PC-9 (cell line): ENCODE data around the gene NMUR1. TPM values are rescaled to one million over a fixed set of nuclear protein-coding genes. Genes with fewer than 3 reads are reported as not detected.

Experiments
- BruUV-seq: library from RNA; stranded (reverse); fragments of 400-500 nt; replicated peaks from 2 replicates; lab custom pipeline; 2021; lab: Mats Ljungman, UMichigan
- CTCF ChIA-PET: fragments of 300-600 bp; sonication (Branson Sonifier 250); formaldehyde crosslinking; loops from one replicate; lab custom pipeline; 2022; ENCODE audit warnings: antibody characterized with exemption; lab: Charles Lee
- POLR2A ChIA-PET: fragments of 300-600 bp; sonication (Branson Sonifier 250); formaldehyde crosslinking; loops from one replicate; lab custom pipeline; 2022; ENCODE audit warnings: antibody characterized with exemption; ENCODE audit not compliant: unreplicated experiment; lab: Charles Lee
- DNase-seq, 2 experiments: peaks; one replicate each; pipeline versions ENCODE4 v3.0.0 to v3.0.0-alpha.2; 2015 to 2022; ENCODE audit warnings: mixed read lengths in 1 of 2
- H2AFZ ChIP-seq: fragments of 200-600 bp; sonication (generic); 2 replicates; pipeline ENCODE4 v1.8.1; 2017; ENCODE audit warnings: antibody characterized with exemption
- H3F3A ChIP-seq: fragments of 200-600 bp; sonication (generic); 2 replicates; pipeline ENCODE4 v1.8.1; 2017; ENCODE audit warnings: antibody characterized with exemption, mild to moderate bottlenecking, low read depth; ENCODE audit not compliant: insufficient read depth
- H3K27ac ChIP-seq: fragments of 200-600 bp; sonication (generic); 2 replicates; pipeline ENCODE4 v1.6.1; 2016; ENCODE audit warnings: mixed run types
- H3K27me3 ChIP-seq: fragments of 200-600 bp; sonication (generic); 2 replicates; pipeline ENCODE4 v1.6.1; 2016; ENCODE audit warnings: low read depth, mixed run types; ENCODE audit not compliant: insufficient read depth
- H3K36me3 ChIP-seq: fragments of 200-600 bp; sonication (generic); 2 replicates; pipeline ENCODE4 v1.6.1; 2016; ENCODE audit warnings: low read depth, mixed run types
- H3K4me1 ChIP-seq: fragments of 200-600 bp; sonication (generic); replicated peaks from 2 replicates; pipeline ENCODE4 v1.6.1; 2016; ENCODE audit warnings: mixed run types; ENCODE audit not compliant: insufficient read depth
- H3K4me2 ChIP-seq: fragments of 200-600 bp; sonication (generic); 2 replicates; pipeline ENCODE4 v1.6.1; 2017; ENCODE audit warnings: mixed run types
- H3K4me3 ChIP-seq: fragments of 200-600 bp; sonication (generic); 2 replicates; pipeline ENCODE4 v1.6.1; 2016; ENCODE audit warnings: mixed run types
- H3K79me2 ChIP-seq: fragments of 200-600 bp; sonication (generic); 2 replicates; pipeline ENCODE4 v1.6.1; 2017; ENCODE audit warnings: low read depth, mixed run types
- H3K9me2 ChIP-seq: fragments of 200-600 bp; sonication (generic); 2 replicates; pipeline ENCODE4 v1.8.1; 2017; ENCODE audit warnings: mild to moderate bottlenecking; ENCODE audit not compliant: insufficient read depth
- H3K9me3 ChIP-seq: fragments of 200-600 bp; sonication (generic); 2 replicates; pipeline ENCODE4 v1.8.1; 2016; ENCODE audit warnings: low read depth; ENCODE audit not compliant: insufficient read depth
- H4K20me1 ChIP-seq: fragments of 200-600 bp; sonication (generic); 2 replicates; pipeline ENCODE4 v1.8.1; 2017; ENCODE audit not compliant: insufficient read depth
- CTCF ChIP-seq: fragments of 200-600 bp; sonication (generic); conservative IDR thresholded peaks from 2 replicates; pipeline ENCODE4 v1.6.1; 2017; ENCODE audit warnings: mixed run types, antibody characterized with exemption, mild to moderate bottlenecking, moderate library complexity
- EZH2 ChIP-seq: fragments of 200-600 bp; sonication (generic); IDR thresholded peaks from 2 replicates; pipeline ENCODE4 v1.8.0; 2017; ENCODE audit warnings: antibody characterized with exemption, low read depth
- intact Hi-C: fragments of 100-400 bp; cut with micrococcal nuclease; formaldehyde crosslinking; loops from one replicate; pipeline ENCODE4 v1.10.0; 2022; ENCODE audit not compliant: unreplicated experiment
- total RNA-seq: library from RNA; stranded (reverse); gene quantifications from 2 replicates; pipeline ENCODE4 v1.2.3, GENCODE V29; 2021

NMUR1 gene
- total RNA-seq, 1 experiment from 2014 or later: not detected

- no peak overlapping the region for H3K27ac ChIP-seq
- TF ChIP-seq CTCF (no peak), EZH2 (no peak)
- H4K20me1 ChIP-seq: no peaks in the 10 kb centered on the region
- 0 out of 2 replicates have a peak, but pooled peaks cover 3% of the 10 kb centered on the region for H3F3A ChIP-seq
- H3K27me3 ChIP-seq: no peaks in the 10 kb centered on the region
- H3K36me3 ChIP-seq: no peaks in the 10 kb centered on the region
- ChIA-PET POLR2A (interaction anchor here (0.6 kb wide), 1 partner anchor 65 kb away, joined by 3 read pairs; no protein-coding TSS in a partner anchor), CTCF (no interaction called here)
- no peak overlapping the region for H2AFZ ChIP-seq
- H3K79me2 ChIP-seq: no peaks in the 10 kb centered on the region
- no peaks in the 10 kb centered on the region for H3K9me3 ChIP-seq
- H3K4me3 ChIP-seq: no peak overlapping the region
- H3K4me2 ChIP-seq: no peak overlapping the region
- no TSS peak for BruUV-seq
- H3K4me1 ChIP-seq: peaks cover under 1% of the 10 kb centered on the region
- no peaks in the 10 kb centered on the region for H3K9me2 ChIP-seq
- intact Hi-C loops: loop anchor here (5.0 to 10.0 kb wide), 2 partner anchors 37 to 265 kb away; partner anchors contain the start of genes COPS7B and PDE6D
- DNase-seq: no peak
These were observed 10.2 kb downstream of the NMUR1 start for GRCh38 chr2:231519975-231520555.

GRCh38 chr2:231518771-231519170, 11.5 kb downstream of the NMUR1 start:
- intact Hi-C loops: loop anchor here (5.0 to 10.0 kb wide), 2 partner anchors 39 to 266 kb away; partner anchors contain the start of genes COPS7B and PDE6D
- H4K20me1 ChIP-seq: no peaks in the 10 kb centered on the region
- no TSS peak for BruUV-seq

GRCh38 chr2:231515603-231516002, 14.6 kb downstream of the NMUR1 start:
- POLR2A ChIA-PET: no interaction called here
- CTCF ChIA-PET: no interaction called here
- intact Hi-C loops: loop anchor here (5.0 to 10.0 kb wide), 2 partner anchors 42 to 269 kb away; partner anchors contain the start of genes COPS7B and PDE6D
- BruUV-seq: no TSS peak
- Histone ChIP-seq H3K36me3 (no peaks in the 10 kb centered on the region), H3F3A (0 out of 2 replicates have a peak, but pooled peaks cover 3% of the 10 kb centered on the region), H3K27ac (no peak overlapping the region), H3K4me2 (no peak overlapping the region), H3K4me3 (no peak overlapping the region), H3K9me3 (no peaks in the 10 kb centered on the region), H4K20me1 (no peaks in the 10 kb centered on the region), H3K9me2 (no peaks in the 10 kb centered on the region), H3K27me3 (no peaks in the 10 kb centered on the region), H3K4me1 (peaks cover 15% of the 10 kb centered on the region), H3K79me2 (0 out of 2 replicates have a peak, but pooled peaks cover 6% of the 10 kb centered on the region), H2AFZ (no peak overlapping the region)
- no peak for TF ChIP-seq EZH2
- no peak for TF ChIP-seq CTCF
- no peak for DNase-seq

More at GRCh38 chr2:231518771-231519170, 11.5 kb downstream of the NMUR1 start:
- no peaks in the 10 kb centered on the region for H3K79me2 ChIP-seq
- TF ChIP-seq EZH2 (no peak), CTCF (no peak)
- H3K36me3 ChIP-seq: no peaks in the 10 kb centered on the region
- H3K9me2 ChIP-seq: no peaks in the 10 kb centered on the region
- H2AFZ ChIP-seq: no peak overlapping the region
- 0 out of 2 replicates have a peak, but pooled peaks cover 3% of the 10 kb centered on the region for H3F3A ChIP-seq
- ChIA-PET POLR2A (no interaction called here), CTCF (no interaction called here)
- no peak overlapping the region for H3K27ac ChIP-seq
- H3K4me1 ChIP-seq: peaks cover 6% of the 10 kb centered on the region
- DNase-seq: no peak
- H3K9me3 ChIP-seq: no peaks in the 10 kb centered on the region
- no peak overlapping the region for H3K4me3 ChIP-seq
- no peaks in the 10 kb centered on the region for H3K27me3 ChIP-seq
- H3K4me2 ChIP-seq: no peak overlapping the region
